GM23338 (cell line): ENCODE measurements around the gene TMEM245. TPM values are rescaled to one million over a fixed set of nuclear protein-coding genes. Genes with fewer than 3 reads are reported as not detected.

Source experiments
- ATAC-seq: fragments of 200-7000 bp; cut with Tn5 transposase; 3 replicates; pipeline ENCODE4 v1.9.1; 2020
- DNase-seq: peaks from one replicate; pipeline ENCODE4 v3.0.0-alpha.2; 2015; ENCODE audit warnings: low spot score
- H2AFZ ChIP-seq: fragments of 200-600 bp; sonication (generic); 2 replicates; pipeline ENCODE4 v1.8.0; 2016; ENCODE audit warnings: antibody characterized with exemption, mild to moderate bottlenecking, moderate library complexity
- H3F3A ChIP-seq: fragments of 200-600 bp; sonication (generic); replicated peaks from 2 replicates; pipeline ENCODE4 v1.8.0; 2017; ENCODE audit warnings: antibody characterized with exemption, mixed run types, low read depth
- H3K27ac ChIP-seq: fragments of 200-600 bp; sonication (generic); 2 replicates; pipeline ENCODE4 v1.6.1; 2016; ENCODE audit warnings: low read depth
- H3K27me3 ChIP-seq: fragments of 200-600 bp; sonication (generic); 2 replicates; pipeline ENCODE4 v1.8.0; 2016; ENCODE audit warnings: mild to moderate bottlenecking, mixed run types, moderate library complexity; ENCODE audit not compliant: insufficient read depth
- H3K36me3 ChIP-seq: fragments of 200-600 bp; sonication (generic); 2 replicates; pipeline ENCODE4 v1.8.0; 2016; ENCODE audit warnings: mild to moderate bottlenecking; ENCODE audit not compliant: insufficient read depth
- H3K4me1 ChIP-seq: fragments of 200-600 bp; sonication (generic); 2 replicates; pipeline ENCODE4 v1.8.0; 2016; ENCODE audit warnings: mild to moderate bottlenecking, moderate library complexity; ENCODE audit not compliant: insufficient read depth
- H3K4me2 ChIP-seq: fragments of 200-600 bp; sonication (generic); 2 replicates; pipeline ENCODE4 v1.7.1; 2017; ENCODE audit warnings: mixed run types
- H3K4me3 ChIP-seq: fragments of 200-600 bp; sonication (generic); 2 replicates; pipeline ENCODE4 v1.6.1; 2016; ENCODE audit warnings: mixed run types
- H3K79me2 ChIP-seq: fragments of 200-600 bp; sonication (generic); replicated peaks from 2 replicates; pipeline ENCODE4 v1.8.0; 2017; ENCODE audit warnings: mild to moderate bottlenecking; ENCODE audit not compliant: insufficient read depth
- H3K9me2 ChIP-seq: fragments of 200-600 bp; sonication (generic); 2 replicates; pipeline ENCODE4 v1.8.0; 2017; ENCODE audit not compliant: insufficient read depth
- H4K20me1 ChIP-seq: fragments of 200-600 bp; sonication (generic); replicated peaks from 2 replicates; pipeline ENCODE4 v1.8.0; 2017; ENCODE audit warnings: mild to moderate bottlenecking; ENCODE audit not compliant: insufficient read depth
- H3K27ac Mint-ChIP-seq: 2 replicates; pipeline ENCODE4 v1.8.0; 2020; ENCODE audit warnings: inconsistent platforms, mild to moderate bottlenecking, moderate library complexity, mixed read lengths
- H3K27me3 Mint-ChIP-seq: 3 replicates; pipeline ENCODE4 v1.8.0; 2022; ENCODE audit warnings: low read depth, mild to moderate bottlenecking, moderate library complexity, mixed read lengths, inconsistent platforms; ENCODE audit not compliant: insufficient read depth, poor library complexity
- H3K36me3 Mint-ChIP-seq: 3 replicates; pipeline ENCODE4 v1.8.0; 2021; ENCODE audit warnings: low read depth, mild to moderate bottlenecking, inconsistent platforms, moderate library complexity, mixed read lengths
- H3K4me1 Mint-ChIP-seq: 3 replicates; pipeline ENCODE4 v1.8.0; 2020; ENCODE audit warnings: mild to moderate bottlenecking, inconsistent platforms, mixed read lengths
- H3K4me3 Mint-ChIP-seq: 3 replicates; pipeline ENCODE4 v1.8.0; 2021; ENCODE audit warnings: moderate library complexity, mild to moderate bottlenecking, inconsistent platforms, mixed read lengths
- H3K9me3 Mint-ChIP-seq: 3 replicates; pipeline ENCODE4 v1.8.0; 2020; ENCODE audit warnings: moderate library complexity, mild to moderate bottlenecking, inconsistent platforms, mixed read lengths
- CREB1 ChIP-seq: fragments of 250-450 bp; sonication (Bioruptor Pico); IDR thresholded peaks from 2 replicates; pipeline ENCODE4 v1.5.0; 2020; ENCODE audit warnings: low read depth, mild to moderate bottlenecking, moderate library complexity
- CTCF ChIP-seq, 2 experiments: fragments of 200-600 bp in 1 of 2; sonication (generic) in 1 of 2; conservative IDR thresholded peaks; 2 replicates each; pipeline versions ENCODE4 v1.5.1 to v1.6.1; 2016 to 2017; ENCODE audit warnings: antibody characterized with exemption in 2 of 2, low read depth in 2 of 2, mild to moderate bottlenecking in 2 of 2, moderate library complexity in 1 of 2
- EZH2 ChIP-seq: fragments of 200-600 bp; sonication (generic); IDR thresholded peaks from one replicate; pipeline ENCODE4 v1.8.0; 2017; ENCODE audit warnings: antibody characterized with exemption, mild to moderate bottlenecking, low read depth; ENCODE audit not compliant: unreplicated experiment
- JUNB ChIP-seq: IDR thresholded peaks from one replicate; pipeline ENCODE4 v1.6.1; 2016; ENCODE audit warnings: antibody characterized with exemption; ENCODE audit not compliant: unreplicated experiment
- NANOG ChIP-seq: IDR thresholded peaks from 2 replicates; pipeline ENCODE4 v1.6.1; 2016; ENCODE audit warnings: antibody characterized with exemption, borderline replicate concordance
- POLR2AphosphoS5 ChIP-seq: IDR thresholded peaks from 2 replicates; pipeline ENCODE4 v1.6.1; 2016; ENCODE audit warnings: antibody characterized with exemption, low read depth
- REST ChIP-seq: IDR thresholded peaks from one replicate; pipeline ENCODE4 v1.6.1; 2018; ENCODE audit warnings: antibody characterized with exemption; ENCODE audit not compliant: unreplicated experiment
- STAT1 ChIP-seq: IDR thresholded peaks from one replicate; pipeline ENCODE4 v1.6.1; 2016; ENCODE audit warnings: antibody characterized with exemption; ENCODE audit not compliant: unreplicated experiment
- ZNF114 ChIP-seq: fragments of 250-450 bp; sonication (Bioruptor Pico); IDR thresholded peaks from 2 replicates; pipeline ENCODE4 v1.5.0; 2020; ENCODE audit warnings: mild to moderate bottlenecking, moderate library complexity
- polyA plus RNA-seq: library from polyadenylated mRNA; unstranded; fragments of >200 nt; fragmentation: Nextera tagmentation; extraction: Ambion mirVana; gene quantifications from 2 replicates; pipeline ENCODE4 v1.2.1, GENCODE V29; 2016
- total RNA-seq: library from RNA; depleted of rRNA; stranded (reverse); fragments of >200 nt; shearing (Covaris generic); gene quantifications from 2 replicates; pipeline ENCODE4 v1.2.3, GENCODE V29; 2014
- TF ChIP-seq, protein P1 (sequence below): IDR thresholded peaks from 2 replicates; pipeline ENCODE4 v1.6.1; 2016; ENCODE audit warnings: antibody characterized with exemption

Gene TMEM245
- total and polyA plus RNA-seq, 2 experiments from 2014 or later = 17.3 to 64.1 TPM

DNA sequence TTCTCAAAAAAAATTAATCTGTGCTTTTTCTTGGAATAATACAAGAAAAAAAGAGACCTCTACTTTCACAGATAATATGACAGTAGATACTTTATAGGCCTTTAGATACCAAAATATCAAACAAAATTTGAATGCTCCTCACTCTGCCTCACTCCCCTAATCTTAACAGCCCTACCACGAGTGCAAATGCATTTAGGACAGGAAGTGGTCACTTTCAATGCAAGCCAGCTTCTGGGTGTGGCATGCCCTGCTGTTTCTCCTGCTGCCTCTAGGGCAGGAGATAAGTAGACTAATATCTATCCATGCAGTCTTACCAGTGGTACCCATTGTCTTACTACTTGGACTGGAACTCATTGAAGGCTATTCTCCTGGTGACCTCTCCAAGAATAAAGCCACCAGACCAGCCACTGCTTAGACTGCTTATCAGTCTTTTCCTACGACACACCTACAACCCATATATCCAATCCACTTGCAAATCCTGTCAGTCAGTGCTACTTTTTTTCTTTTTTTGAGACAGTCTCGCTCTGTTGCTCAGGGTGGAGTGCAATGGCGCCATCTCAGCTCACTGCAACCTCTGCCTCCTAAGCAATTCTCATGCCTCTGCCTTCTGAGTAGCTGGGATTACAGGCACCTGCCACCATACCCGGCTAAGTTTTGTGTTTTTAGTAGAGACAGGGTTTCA lies 24.3 kb upstream of the TMEM245 start:
- no peak overlapping the region; the same call in 1 of the 2 replicates for H2AFZ ChIP-seq
- no peak overlapping the region for H3K27ac Mint-ChIP-seq
- H3K36me3 Mint-ChIP-seq = no peaks in the 10 kb centered on the region
- peak; percentile 53 for DNase-seq
- no peak overlapping the region for H3K27ac ChIP-seq
- TF ChIP-seq CTCF (conservative IDR thresholded peaks at IDR 0.05; ENCODE audit: low read depth in 2 of 2) (peak; percentile 34 to 56), POLR2AphosphoS5 (no peak)
- no peaks in the 10 kb centered on the region for H3K4me1 ChIP-seq
- H3K4me1 Mint-ChIP-seq = peaks cover 7% of the 10 kb centered on the region
- peak; percentile 89 for ATAC-seq
- H3K4me3 ChIP-seq = no peak overlapping the region
- H4K20me1 ChIP-seq = no peaks in the 10 kb centered on the region
- no peaks in the 10 kb centered on the region for H3K9me3 Mint-ChIP-seq
- H3K79me2 ChIP-seq = no peaks in the 10 kb centered on the region
- H3F3A ChIP-seq = no peaks in the 10 kb centered on the region
- H3K36me3 ChIP-seq = no peaks in the 10 kb centered on the region
- H3K4me3 Mint-ChIP-seq = no peak overlapping the region
- peaks cover 7% of the 10 kb centered on the region for H3K27me3 Mint-ChIP-seq
- H3K4me2 ChIP-seq = no peak overlapping the region
- H3K9me2 ChIP-seq = no peaks in the 10 kb centered on the region
- no peaks in the 10 kb centered on the region for H3K27me3 ChIP-seq

DNA sequence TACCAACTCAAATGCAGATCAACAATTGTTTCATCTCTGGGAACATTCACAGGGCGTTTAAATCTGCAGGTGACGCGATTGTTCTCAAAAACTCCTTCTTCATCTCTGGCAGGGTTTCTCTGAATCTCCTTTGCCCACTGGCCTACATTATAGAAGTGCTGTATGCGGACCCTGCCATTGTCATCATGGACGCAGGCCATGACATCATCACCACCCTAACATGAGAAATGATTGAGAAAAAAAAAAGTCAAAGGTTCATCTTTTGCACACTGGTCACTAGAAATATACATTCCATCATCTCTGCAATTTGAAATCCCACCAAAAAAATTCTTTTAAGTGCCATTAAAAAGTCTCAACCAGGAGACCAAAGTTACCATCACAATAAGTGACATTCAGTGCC lies 21.6 kb upstream of the TMEM245 start:
- ATAC-seq (no peak), DNase-seq (no peak)
- H3K36me3 Mint-ChIP-seq = no peaks in the 10 kb centered on the region
- H3K27ac Mint-ChIP-seq = no peak overlapping the region
- Histone ChIP-seq H3K27ac (no peak overlapping the region), H3K4me2 (no peak overlapping the region), H3K9me2 (no peaks in the 10 kb centered on the region), H3F3A (no peaks in the 10 kb centered on the region), H3K27me3 (no peaks in the 10 kb centered on the region), H3K4me3 (no peak overlapping the region), H2AFZ (no peak overlapping the region), H3K4me1 (no peaks in the 10 kb centered on the region), H3K79me2 (no peaks in the 10 kb centered on the region), H4K20me1 (no peaks in the 10 kb centered on the region), H3K36me3 (no peaks in the 10 kb centered on the region)
- H3K4me1 Mint-ChIP-seq = peaks cover 7% of the 10 kb centered on the region
- H3K9me3 Mint-ChIP-seq = no peaks in the 10 kb centered on the region
- H3K4me3 Mint-ChIP-seq = no peak overlapping the region
- H3K27me3 Mint-ChIP-seq = peaks cover 9% of the 10 kb centered on the region
- TF ChIP-seq REST (no peak), ZNF114 (CRISPR knock-in tag) (no peak), STAT1 (no peak), JUNB (no peak), NANOG (no peak), CREB1 (CRISPR knock-in tag) (no peak), EZH2 (no peak)
- TF ChIP-seq, protein P1, sequence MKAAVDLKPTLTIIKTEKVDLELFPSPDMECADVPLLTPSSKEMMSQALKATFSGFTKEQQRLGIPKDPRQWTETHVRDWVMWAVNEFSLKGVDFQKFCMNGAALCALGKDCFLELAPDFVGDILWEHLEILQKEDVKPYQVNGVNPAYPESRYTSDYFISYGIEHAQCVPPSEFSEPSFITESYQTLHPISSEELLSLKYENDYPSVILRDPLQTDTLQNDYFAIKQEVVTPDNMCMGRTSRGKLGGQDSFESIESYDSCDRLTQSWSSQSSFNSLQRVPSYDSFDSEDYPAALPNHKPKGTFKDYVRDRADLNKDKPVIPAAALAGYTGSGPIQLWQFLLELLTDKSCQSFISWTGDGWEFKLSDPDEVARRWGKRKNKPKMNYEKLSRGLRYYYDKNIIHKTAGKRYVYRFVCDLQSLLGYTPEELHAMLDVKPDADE = no peak
